Mucosa of descending colon (tissue), 3 donors: ENCODE data around the gene COG4. TPM values are rescaled to one million over a fixed set of nuclear protein-coding genes. Genes with fewer than 3 reads are reported as not detected.

Experiments
- ATAC-seq: fragments of 200-7000 bp; cut with Tn5 transposase; one replicate; pipeline ENCODE4 v1.9.1; 2020; ENCODE audit warnings: mild to moderate bottlenecking, moderate library complexity
- DNase-seq, 3 donors: peaks; one replicate each; pipeline ENCODE4 v3.0.0-alpha.2; 2020
- H3K36me3 ChIP-seq: fragments of 200-600 bp; one replicate; pipeline ENCODE4 v1.8.0; 2021; ENCODE audit warnings: low read depth, mild to moderate bottlenecking
- H3K4me1 ChIP-seq: fragments of 200-600 bp; one replicate; pipeline ENCODE4 v1.8.0; 2021; ENCODE audit warnings: low read depth, mild to moderate bottlenecking
- H3K4me3 ChIP-seq: fragments of 200-600 bp; one replicate; pipeline ENCODE4 v1.8.0; 2021; ENCODE audit warnings: mild to moderate bottlenecking
- H3K9me3 ChIP-seq: fragments of 200-600 bp; one replicate; pipeline ENCODE4 v1.8.0; 2021; ENCODE audit warnings: mild to moderate bottlenecking
- intact Hi-C, 2 donors: fragments of 100-400 bp; cut with DNase I in 1 of 2; cut with micrococcal nuclease in 1 of 2; formaldehyde crosslinking; loops; one replicate each; pipeline versions ENCODE4 v1.11.0 to v1.11.1; 2022; cut with DNase I, micrococcal nuclease
- total RNA-seq, 3 donors: library from RNA; stranded (reverse); fragmentation: NEBNext Ultra II Directional in 2 of 3; extraction: Animal tissue kit (Norgen Biotek cat#: 25700) in 2 of 3; gene quantifications; one replicate each; pipeline versions ENCODE4 v1.2.1 to v1.2.4, GENCODE V29; 2021 to 2023
- TF ChIP-seq, protein P1 (sequence below): fragments of 200-600 bp; IDR thresholded peaks from one replicate; pipeline ENCODE4 v1.8.0; 2022; ENCODE audit warnings: antibody characterized with exemption, mild to moderate bottlenecking
- donor health status: DM: no; HTN: no; CAD: no; lungs with moderate emphysema.
- donor health status: DM: no; HTN: no; CAD: no.
- donor health status: DM: no; HTN: yes; CAD: no.

The COG4 gene
- total RNA-seq, 3 donors from 2014 or later: 58.3 to 66.2 (median 60.5) TPM

DNA sequence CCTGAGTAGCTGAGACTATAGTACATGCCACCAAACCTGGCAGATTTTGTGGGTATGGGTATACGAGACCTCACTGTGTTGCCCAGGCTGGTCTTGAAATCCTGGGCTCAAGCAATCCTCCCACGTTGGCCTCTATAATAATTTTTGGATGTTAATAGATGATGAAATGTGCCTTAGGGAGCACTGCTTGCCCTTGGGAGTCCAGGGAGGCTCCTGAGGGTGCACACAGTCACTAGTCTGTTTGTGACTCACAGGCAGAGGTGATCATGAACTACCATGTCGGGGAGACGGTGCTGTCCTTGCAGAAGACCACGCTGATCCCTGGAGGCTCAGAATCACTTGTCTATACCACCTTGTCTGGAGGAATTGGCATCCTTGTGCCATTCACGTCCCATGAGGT, 46.4 kb upstream of the COG4 start:
- Histone ChIP-seq H3K4me1 (no peaks in the 10 kb centered on the region), H3K9me3 (no peaks in the 10 kb centered on the region), H3K36me3 (peaks cover 19% of the 10 kb centered on the region), H3K4me3 (no peak overlapping the region)
- TF ChIP-seq, protein P1, sequence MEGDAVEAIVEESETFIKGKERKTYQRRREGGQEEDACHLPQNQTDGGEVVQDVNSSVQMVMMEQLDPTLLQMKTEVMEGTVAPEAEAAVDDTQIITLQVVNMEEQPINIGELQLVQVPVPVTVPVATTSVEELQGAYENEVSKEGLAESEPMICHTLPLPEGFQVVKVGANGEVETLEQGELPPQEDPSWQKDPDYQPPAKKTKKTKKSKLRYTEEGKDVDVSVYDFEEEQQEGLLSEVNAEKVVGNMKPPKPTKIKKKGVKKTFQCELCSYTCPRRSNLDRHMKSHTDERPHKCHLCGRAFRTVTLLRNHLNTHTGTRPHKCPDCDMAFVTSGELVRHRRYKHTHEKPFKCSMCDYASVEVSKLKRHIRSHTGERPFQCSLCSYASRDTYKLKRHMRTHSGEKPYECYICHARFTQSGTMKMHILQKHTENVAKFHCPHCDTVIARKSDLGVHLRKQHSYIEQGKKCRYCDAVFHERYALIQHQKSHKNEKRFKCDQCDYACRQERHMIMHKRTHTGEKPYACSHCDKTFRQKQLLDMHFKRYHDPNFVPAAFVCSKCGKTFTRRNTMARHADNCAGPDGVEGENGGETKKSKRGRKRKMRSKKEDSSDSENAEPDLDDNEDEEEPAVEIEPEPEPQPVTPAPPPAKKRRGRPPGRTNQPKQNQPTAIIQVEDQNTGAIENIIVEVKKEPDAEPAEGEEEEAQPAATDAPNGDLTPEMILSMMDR: no peak
- ATAC-seq: no peak
- no peak for DNase-seq
- intact Hi-C loops: loop anchor here in 1 of 2 donors (10.0 kb wide), 1 partner anchor 85 kb away; no protein-coding TSS in a partner anchor

DNA sequence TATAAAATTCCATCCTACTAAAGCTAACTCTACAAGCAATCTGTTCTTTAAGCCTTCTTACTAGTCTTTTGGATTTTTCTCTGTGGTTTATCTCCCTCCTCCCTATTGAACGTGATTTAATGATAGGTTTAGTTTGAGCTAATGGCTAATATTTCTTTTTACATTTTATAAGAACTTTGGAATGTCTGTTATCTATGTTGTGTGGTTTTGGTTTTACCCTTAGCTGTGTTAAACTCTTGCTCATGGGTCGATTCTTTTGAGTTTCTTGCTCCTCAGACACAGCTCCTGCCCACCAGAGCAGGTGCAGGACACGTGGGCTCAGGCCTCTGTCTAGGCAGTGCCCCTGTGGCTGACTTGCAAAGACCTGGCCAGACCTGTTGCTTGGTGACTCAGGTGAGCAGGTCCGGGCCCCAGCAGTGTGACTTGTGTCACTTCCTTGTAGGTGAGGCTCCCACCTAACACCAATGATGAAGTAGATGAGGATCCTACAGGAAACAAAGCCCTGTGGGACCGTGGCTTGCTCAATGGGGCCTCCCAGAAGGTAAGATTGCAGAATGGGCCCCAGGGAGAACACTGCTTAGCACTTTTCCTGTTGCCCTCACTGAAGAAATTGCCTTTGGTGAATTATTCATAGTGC, 45.4 kb upstream of the COG4 start:
- intact Hi-C loops: no loop called here
- ATAC-seq (no peak), DNase-seq (no peak)
- Histone ChIP-seq H3K36me3 (peaks cover 30% of the 10 kb centered on the region), H3K9me3 (no peaks in the 10 kb centered on the region), H3K4me1 (no peaks in the 10 kb centered on the region), H3K4me3 (no peak overlapping the region)
- TF ChIP-seq, protein P1: no peak

GRCh38 chr16:70565053-70565452, 41.7 kb upstream of the COG4 start:
- Histone ChIP-seq H3K36me3 (peaks cover 31% of the 10 kb centered on the region), H3K4me1 (no peaks in the 10 kb centered on the region), H3K4me3 (no peak overlapping the region), H3K9me3 (no peaks in the 10 kb centered on the region)
- TF ChIP-seq, protein P1: no peak
- ATAC-seq: no peak
- intact Hi-C loops: no loop called here
- DNase-seq: no peak

DNA sequence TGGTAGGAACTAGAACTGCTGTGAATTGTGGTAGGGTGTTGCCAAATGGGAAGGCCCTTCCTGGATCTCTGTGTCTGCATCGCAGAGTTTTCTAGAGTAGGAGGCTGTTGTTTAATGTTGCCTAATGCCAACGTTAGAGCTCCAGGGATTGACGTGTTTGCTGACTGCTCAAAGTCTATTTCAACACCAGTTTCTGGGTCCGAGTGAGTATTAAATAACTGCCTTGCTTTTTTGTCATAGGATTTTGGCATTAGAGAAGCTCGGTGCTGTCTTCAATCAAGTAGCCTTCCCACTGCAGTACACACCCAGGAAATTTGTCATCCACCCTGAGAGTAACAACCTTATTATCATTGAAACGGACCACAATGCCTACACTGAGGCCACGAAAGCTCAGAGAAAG, 40.3 kb upstream of the COG4 start:
- Histone ChIP-seq H3K4me1 (no peaks in the 10 kb centered on the region), H3K9me3 (no peaks in the 10 kb centered on the region), H3K4me3 (no peak overlapping the region), H3K36me3 (peaks cover 31% of the 10 kb centered on the region)
- ATAC-seq (no peak), DNase-seq (no peak)
- intact Hi-C loops: no loop called here
- TF ChIP-seq, protein P1: no peak

GRCh38 chr16:70561623-70562022, 38.3 kb upstream of the COG4 start:
- H3K36me3 ChIP-seq: peaks cover 35% of the 10 kb centered on the region

More at GRCh38 chr16:70561623-70562022, 38.3 kb upstream of the COG4 start:
- ATAC-seq (no peak), DNase-seq (no peak)
- no peaks in the 10 kb centered on the region for H3K9me3 ChIP-seq
- H3K4me1 ChIP-seq: no peaks in the 10 kb centered on the region
- TF ChIP-seq, protein P1: no peak
- intact Hi-C loops: no loop called here
- H3K4me3 ChIP-seq: no peak overlapping the region
